Dermis microvascular lymphatic vessel endothelial cell (primary cell): Measurements from ENCODE around the gene ZBED5. TPM values are rescaled to one million over a fixed set of nuclear protein-coding genes. Genes with fewer than 3 reads are reported as not detected.
"Not testable (repeated sequence)": the region's sequence is repeated elsewhere in the genome, so short reads cannot be mapped to it uniquely, and the experiment has no call there.

Source experiments
- DNase-seq, 2 donors: peaks; one replicate each; pipeline versions ENCODE4 v3.0.0 to v3.0.0-alpha.2; 2010; ENCODE audit warnings: low read depth in 2 of 2
- total RNA-seq: library from RNA; depleted of rRNA; stranded (reverse); fragments of >200 nt; gene quantifications from 2 replicates; pipeline ENCODE4 v1.2.1, GENCODE V29; 2014

The ZBED5 gene
- total RNA-seq, 1 donor from 2014 or later = 9.4 TPM

DNA sequence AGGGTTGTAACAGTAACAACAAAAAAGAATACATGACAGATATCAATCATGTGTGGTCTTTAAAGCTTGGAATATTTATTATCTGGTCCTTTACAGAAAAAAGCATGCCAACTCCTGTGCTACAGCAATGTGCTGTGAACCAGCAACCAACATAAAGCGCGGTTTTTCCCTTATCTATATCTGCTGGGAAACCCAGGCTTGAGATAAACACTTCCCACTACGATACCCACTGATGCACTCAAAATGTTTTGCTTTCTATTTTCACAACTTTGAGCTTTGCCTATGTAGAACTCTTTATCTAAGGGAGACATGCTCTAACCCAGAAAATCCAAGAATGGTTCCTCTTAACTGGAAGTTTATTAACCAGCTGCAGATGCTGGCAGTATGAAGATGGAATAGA, 19.0 kb downstream of the ZBED5 start:
- no peak for DNase-seq

DNA sequence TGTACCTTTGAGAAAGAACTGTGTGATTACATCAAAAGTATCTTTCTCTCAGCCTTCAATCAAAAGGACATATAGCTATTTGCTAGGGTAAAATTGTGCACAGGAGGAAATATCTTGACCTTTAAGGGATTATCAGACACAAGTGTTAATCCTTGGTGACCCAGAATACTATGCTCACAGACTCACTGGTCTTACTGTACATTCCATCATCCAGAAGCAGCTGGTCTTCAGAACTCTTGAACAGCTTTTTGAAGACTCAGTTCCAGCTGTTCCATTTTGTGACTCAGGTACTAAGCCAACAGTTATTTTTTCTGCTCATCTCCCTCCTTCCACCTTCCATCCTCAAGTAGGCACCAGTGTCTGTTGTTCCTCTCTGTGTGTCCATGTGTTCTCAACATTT, 19.8 kb downstream of the ZBED5 start:
- DNase-seq = no peak

DNA sequence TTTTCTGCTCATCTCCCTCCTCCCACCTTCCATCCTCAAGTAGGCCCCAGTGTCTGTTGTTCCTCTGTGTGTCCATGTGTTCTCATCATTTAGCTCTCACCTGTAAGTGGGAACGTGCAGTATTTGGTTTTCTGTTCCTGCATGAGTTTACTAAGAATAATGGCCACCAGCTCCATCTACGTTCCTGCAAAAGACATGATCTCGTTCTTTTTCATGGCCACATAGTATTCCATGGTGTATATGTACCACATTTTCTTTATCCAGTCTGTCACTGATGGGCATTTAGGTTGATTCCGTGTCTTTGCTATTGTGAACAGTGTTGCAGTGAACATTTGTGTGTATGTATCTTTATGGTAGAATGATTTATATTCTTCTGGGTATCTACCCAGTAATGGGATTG, 21.0 kb downstream of the ZBED5 start:
- DNase-seq = not testable (repeated sequence)

DNA sequence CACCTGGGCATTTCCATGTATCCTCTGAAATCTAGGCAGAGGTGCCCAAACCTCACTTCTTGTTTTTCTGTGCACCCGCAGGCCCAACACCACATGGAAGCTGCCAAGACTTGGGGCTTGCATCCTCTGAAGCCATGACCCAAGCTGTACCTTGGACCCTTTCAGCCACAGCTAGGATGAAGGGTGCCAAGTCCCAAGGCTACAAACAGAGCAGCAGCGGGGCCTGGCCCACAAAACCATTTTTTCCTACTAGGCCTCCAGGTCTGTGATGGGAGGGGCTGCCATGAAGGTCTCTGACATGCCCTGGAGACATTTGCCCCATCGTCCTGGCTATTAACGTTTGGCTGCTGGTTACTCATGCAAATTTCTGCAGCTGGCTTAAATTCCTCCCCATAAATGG, 28.7 kb downstream of the ZBED5 start:
- no peak for DNase-seq

DNA sequence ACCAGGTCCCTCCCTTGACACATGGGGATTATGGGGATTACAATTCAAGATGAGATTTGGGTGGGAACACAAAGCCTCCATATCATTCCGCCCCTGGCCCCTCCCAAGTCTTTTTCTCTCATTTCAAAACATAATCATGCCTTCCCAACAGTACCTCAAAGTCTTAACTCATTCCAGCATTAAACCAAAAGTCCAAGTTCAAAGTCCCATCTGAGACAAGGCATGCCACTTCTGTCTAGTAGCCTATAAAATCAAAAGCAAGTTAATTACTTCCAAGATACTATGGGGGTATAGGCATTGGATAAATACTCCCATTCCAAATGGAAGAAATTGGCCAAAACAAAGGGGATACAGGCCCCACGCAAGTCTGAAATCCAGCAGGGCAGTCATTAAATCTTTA, 29.5 kb downstream of the ZBED5 start:
- DNase-seq = no peak

DNA sequence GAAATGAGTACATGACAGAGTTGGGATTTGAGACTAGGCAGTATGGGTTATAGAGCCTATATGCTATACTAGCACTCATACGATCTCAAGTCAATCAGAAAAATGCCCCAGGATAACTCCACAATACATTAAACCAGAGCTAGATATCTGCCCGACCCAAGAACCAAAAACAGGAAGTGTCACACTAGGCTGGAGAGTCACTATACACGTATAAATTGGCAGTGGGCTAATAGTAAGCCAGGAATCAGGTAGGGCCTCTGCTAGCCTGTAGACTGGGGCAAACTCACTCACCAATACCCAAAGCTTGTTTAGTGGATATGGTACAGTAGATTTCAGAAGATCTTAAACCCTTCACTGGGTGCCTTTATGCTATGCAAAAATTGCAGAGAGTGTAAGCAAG, 33.0 kb downstream of the ZBED5 start:
- DNase-seq = no peak

DNA sequence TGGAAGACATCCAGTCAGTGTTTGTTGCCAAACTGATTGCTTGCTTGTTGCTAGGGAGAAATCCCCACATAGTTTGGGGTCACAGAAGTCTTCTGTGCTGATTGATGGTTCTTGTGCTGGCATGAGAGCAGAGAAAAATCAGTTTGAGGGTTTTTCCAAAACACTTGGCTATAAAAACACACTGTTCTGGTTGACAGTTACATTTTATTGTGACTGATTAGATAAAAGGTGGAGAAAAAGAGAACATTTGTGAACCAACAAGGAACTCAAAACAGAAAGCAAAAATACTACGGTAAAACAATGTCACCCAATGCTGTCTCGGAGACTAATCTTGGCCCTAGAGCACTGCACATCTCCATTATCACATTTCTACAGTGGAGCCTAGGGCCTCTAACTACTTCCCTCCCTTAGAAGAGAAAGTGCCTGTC, 34.7 kb downstream of the ZBED5 start:
- DNase-seq = peak; percentile 40 to 52

DNA sequence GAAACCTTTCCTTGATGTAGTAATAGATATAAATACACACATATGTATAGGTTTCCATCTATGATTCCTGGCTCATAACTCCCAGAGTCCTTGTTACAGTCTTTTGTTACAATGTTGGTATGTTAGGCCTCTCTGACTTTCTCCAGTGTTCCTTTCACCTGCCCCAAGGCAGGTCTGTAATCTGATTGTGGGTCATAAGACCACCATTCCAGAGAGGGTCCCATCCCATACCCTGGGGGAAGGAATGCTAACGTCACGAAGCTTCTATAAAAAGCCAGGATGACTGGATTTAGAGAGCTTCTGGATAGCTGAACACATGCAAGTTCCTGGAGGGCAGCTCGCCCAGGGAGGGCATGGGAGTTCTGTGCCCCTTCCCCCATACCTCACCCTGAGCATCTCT, 35.4 kb downstream of the ZBED5 start:
- DNase-seq = not testable (repeated sequence)

DNA sequence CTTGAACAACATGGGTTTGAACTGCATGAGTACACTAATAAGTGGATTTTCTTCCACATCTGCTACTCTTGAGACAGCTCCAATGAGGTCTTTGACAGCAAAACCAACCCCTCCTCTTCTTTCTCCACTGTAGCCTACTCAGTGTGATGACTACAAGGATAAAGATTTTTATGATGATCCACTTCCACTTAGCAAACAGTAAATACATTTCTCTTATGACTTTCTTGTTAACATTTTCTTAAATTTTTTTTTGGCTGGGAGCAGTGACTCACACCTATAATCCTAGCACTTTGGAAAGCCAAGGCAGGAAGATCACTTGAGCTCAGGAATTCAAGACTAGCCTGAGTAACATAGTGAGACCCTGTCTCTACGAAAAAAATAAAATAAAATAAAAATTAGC, 39.3 kb downstream of the ZBED5 start:
- DNase-seq = no peak

DNA sequence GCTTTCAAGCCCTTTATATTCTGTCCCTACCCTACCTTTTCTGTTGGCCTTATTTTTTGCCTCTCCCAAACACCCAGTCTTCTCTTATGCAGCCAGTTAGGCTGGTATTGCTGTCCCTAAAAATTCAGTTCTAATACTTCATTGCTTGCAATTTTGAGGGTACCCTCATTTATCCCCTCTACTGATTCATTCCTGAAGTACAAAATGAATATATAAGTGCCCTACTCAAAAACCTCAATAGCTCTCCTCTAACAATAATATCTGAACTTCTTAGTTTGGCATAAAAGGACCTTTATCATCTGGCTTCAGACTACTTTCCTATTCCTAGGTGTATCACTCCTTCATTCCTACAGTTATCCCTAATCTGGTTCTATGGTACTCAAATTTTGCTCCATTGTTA, 43.9 kb downstream of the ZBED5 start:
- DNase-seq = no peak

DNA sequence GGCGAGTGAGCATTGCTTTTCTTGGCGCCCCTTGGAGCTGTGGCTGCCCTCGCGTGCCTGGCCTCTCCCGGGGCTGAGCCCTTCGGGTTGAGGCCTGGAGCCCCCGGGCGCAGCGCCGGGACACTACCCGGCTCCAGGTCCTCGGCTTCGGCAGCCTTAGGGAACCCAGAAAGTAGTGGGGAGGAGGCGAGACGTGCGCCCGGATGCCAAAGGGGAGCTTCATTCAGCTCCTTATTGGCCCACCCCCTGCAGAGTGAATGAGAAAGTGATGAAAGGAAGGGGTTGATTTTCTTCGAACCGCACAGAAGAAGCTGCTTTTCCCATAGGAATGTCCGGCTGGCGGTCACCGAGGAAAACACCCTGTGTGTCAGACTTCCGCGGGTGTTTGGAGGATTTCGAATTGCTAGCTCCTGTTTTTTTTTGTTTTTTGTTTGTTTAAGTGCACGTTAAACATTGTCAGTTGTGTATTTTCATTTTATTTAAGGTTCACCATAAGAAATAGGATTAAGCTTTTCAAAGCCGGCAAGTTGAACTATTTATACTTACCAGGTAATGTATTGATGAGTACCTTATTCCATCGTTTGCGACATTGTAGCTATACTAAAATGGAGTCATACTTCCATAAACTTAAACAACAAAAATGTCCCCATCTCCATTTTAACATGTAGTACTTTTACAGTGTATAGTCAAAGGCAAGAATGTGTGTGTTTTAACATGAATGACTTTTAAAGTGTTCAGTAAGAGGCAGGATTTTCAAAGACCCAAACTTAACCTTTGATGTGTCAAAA, 48.3 kb downstream of the ZBED5 start:
- DNase-seq = peak in 1 of 2 donors; percentile 74

DNA sequence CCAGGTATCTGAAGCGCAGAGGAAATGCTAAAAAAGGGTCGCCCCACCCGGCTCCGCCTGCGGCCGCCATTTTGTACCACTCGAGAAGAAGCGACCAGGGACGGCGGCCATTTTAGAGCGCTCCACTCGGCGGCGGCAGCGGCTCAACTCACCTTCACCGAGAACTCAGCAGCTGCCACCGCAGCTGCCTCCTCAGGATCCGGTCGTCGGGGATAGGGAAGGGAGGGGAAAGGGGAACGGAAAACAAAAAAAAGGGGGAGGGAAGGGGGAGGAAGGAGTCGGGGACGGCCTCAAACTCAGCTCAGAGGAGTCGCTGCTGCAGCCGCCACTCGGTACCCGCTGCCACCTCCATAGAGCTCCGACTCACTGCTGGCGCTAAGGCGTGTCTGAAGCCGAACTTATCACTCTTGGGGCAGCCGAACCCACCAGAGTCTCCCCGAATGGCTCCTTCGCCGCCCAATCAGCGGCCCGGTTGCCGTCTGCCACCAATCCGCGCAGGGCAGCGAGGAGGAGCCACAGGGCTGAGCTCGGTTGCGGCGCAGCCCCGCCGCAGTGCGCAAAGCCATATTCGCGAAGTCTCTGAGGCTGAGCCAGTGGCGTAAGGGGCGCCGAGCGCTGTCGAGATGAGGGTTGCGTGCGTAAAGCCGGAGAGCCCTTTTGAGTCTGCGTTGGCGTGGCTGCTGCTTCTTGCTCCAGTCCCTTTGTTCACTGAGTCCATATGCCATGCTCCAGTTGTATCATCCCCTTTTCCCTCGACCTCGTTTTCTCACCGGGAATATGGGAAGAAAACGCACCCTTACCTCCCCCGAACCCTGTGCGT, 49.1 kb downstream of the ZBED5 start, which contains the start of gene EIF4G2:
EIF4G2 (minus strand) TSS at position 374 of the 820 bp plus-strand sequence.
- peak; percentile 95 to 99 for DNase-seq

DNA sequence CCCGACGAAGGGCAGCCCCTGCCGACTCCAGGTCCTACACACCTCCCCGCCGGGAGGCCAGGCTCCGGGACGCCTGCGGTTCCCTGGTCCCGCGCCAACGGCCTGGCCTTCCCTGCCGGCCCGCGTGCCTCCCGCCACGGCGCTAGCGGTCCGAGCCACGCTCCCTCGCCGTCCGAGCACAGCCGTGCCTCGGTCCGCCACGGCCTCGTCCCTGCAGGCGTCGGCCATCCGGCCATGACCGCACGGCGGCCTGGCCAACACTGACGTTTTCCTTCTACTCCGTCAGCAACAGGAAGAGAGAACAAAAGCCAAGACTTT, 49.7 kb downstream of the ZBED5 start:
- DNase-seq = no peak

DNA sequence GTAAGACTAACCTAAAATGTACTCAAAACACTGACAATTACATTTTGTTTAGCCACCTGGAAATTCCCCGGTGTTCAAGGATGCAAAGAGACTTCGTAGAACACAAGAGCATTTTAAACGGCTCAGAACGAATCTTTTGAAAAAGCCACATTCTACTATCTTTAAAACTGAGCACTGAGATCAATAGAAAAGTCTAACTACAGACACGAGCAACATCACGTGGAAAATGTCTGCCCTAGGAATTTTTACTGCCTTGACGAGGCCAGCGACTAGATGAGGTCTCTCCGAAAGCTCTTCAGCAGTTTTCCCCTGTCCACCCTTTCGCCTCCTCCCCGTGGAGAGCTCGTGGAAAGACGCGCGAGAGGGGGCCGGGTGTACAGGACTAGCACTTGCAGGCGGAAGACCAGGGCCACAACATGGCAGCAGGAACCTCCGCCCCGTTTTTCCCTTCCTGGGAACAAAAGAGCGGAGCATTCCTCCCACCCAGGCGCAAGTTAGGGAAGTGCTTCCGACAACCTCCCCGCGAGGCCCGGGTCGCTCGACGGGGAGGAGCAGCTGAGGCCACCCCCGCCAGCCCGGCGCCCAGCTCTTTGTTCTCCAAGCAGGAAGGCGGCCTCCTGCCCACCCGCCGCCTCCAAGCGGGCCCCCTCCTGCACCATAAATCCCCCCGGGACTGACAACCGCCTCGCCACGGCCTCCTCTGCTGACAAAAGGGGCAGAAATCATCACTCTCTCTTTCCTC, 50.2 kb downstream of the ZBED5 start:
- DNase-seq = peak in 1 of 2 donors; percentile 56

DNA sequence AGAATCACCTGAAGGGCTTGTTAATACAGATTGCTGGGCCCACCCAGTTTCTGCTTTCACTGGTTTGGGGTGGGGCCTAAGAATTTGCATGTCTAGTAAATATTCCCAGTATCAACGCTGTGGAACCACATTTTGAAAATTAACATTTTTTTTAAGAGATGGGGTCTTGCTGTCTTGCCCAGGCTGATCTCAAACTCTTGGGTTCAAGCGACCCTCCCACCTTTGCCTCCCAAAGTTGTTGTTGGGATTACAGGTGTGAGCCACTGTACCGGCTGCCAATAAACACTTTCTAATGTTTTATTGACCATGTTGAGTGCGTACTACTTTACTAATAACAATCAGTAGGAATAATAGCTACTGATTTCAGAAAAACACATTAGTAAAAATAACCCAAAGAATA, 51.6 kb downstream of the ZBED5 start:
- no peak for DNase-seq

DNA sequence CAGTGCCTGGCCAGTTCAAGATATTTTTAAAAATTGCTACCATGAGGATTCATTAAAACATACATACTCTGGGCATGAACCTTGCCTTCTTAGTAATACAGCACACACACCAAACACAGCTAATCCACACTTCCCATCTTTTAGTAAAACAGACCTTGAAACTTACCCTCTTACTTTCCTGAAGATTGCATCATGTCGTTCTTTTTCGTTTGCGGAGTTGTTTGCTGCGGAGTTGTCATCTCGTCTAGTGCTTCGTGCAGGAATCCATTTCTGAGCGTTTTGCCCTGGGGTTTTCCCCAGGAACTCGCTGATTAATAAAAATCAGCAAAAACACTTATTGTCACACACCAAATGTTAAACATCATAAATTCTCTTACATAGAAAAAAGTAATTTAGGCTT, 52.1 kb downstream of the ZBED5 start:
- no peak for DNase-seq

DNA sequence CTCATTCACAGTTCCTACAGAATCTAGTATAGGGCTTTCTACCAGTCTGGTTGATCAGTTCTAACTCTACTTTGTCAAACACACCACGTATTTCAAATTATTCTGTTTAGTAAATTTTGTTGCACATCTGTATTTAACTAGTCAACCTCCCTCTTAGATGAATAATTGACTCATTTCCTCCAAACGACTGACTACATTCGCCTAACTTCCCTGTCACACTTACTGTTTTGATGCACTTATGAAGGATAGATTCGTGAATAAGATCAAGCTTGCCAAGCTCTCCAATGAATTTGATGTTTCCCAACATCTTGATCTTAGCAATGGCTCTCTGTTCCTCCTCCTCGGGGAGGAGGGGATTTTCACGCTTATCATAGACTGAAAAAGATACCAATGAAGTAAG, 54.2 kb downstream of the ZBED5 start:
- no peak for DNase-seq

Other genes starting within 250 kb of the ZBED5 start
- gene IRAG1, start 164.3 kb downstream of the ZBED5 start, total RNA-seq = 0.39 and 0.63 TPM in 2 replicates
- 26.1 and 30.0 TPM in 2 replicates for gene CTR9, start 106.8 kb downstream of the ZBED5 start, total RNA-seq
- 655 and 780 TPM in 2 replicates for gene EIF4G2, start 49.1 kb downstream of the ZBED5 start, total RNA-seq